Mononuclear cell (primary cell): Measurements from ENCODE around the gene PSG1. TPM values are rescaled to one million over a fixed set of nuclear protein-coding genes. Genes with fewer than 3 reads are reported as not detected.
"Not testable (repeated sequence)": the region's sequence is repeated elsewhere in the genome, so short reads cannot be mapped to it uniquely, and the experiment has no call there.

Source experiments
- H3K27me3 ChIP-seq: 2 replicates; pipeline ENCODE4 v1.6.0; 2011; ENCODE audit warnings: low read length, control low read depth; ENCODE audit not compliant: insufficient read depth
- H3K4me1 ChIP-seq: 2 replicates; pipeline ENCODE4 v1.5.1; 2011; ENCODE audit warnings: mild to moderate bottlenecking, low read length, control low read depth; ENCODE audit not compliant: insufficient read depth
- H3K4me3 ChIP-seq: 2 replicates; pipeline ENCODE4 v1.5.1; 2011; ENCODE audit warnings: mild to moderate bottlenecking, low read length, moderate library complexity
- H3K9me3 ChIP-seq: 2 replicates; pipeline ENCODE4 v1.5.1; 2011; ENCODE audit warnings: low read depth, mild to moderate bottlenecking, control low read depth, low read length
- total RNA-seq: library from RNA; depleted of rRNA; stranded (reverse); fragments of >200 nt; gene quantifications from one replicate; pipeline ENCODE4 v1.2.3, GENCODE V29; 2012

Gene PSG1
- not detected for total RNA-seq

DNA sequence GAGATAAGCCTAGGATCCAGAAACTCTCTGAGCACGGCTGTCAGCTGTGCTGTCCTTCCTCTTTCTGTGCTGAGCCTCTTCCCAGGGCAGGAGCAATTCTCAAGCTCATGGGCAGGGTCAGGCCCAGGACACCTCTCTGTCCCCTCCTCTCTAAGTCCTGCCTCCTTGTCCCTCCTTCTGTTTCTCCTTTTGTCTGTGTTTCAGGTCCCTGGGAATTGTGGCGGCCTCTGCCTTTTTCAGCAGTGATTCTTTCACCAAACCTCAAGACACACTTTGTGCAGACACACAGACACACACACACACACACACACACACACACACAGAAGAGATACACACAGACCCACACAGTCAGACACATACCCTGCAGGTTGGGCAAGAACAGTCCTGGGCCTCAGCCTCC lies at the start of gene PSG1:
Gene PSG1 (minus strand): TSS at position 101 of the 400 bp plus-strand sequence. CDS start 132 bp downstream, outside the sequence.
- Histone ChIP-seq H3K27me3 (no peaks in the 10 kb centered on the region), H3K4me1 (no peaks in the 10 kb centered on the region), H3K9me3 (no peaks in the 10 kb centered on the region), H3K4me3 (no peak within 1 kb of the TSS)

- Histone ChIP-seq H3K27me3 (no peaks in the 10 kb centered on the region), H3K4me1 (no peaks in the 10 kb centered on the region), H3K9me3 (no peaks in the 10 kb centered on the region), H3K4me3 (no peak overlapping the region)
These were observed 49.4 kb upstream of the PSG1 start for GRCh38 chr19:42928896-42929295.

- H3K9me3 ChIP-seq, result no peaks in the 10 kb centered on the region
- no peak overlapping the region for H3K4me3 ChIP-seq
- no peaks in the 10 kb centered on the region for H3K27me3 ChIP-seq
- no peaks in the 10 kb centered on the region for H3K4me1 ChIP-seq
These were observed 47.3 kb upstream of the PSG1 start for GRCh38 chr19:42926781-42927180.

- H3K4me3 ChIP-seq, H3K27me3 ChIP-seq, H3K4me1 ChIP-seq, H3K9me3 ChIP-seq: not testable (repeated sequence)
These were observed 43.6 kb upstream of the PSG1 start for GRCh38 chr19:42923106-42923505.

DNA sequence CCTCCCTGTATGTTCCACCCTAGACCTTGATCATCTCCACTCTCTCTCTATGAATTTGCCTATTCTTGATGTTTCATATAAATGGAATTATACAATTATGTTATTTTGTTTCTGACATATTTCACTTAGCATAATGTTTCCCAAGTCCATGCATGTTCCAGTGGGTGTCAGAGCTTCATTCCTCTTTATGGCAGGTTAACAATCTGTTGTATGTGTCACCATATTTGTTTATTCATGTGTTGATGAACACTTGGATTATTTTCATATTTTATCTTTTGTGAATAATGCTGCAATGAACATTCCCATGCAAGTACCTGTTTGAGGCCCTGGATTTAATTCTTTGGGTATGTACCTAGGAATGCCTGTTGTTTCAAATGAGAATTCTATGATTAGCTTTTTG lies 41.5 kb upstream of the PSG1 start:
- H3K9me3 ChIP-seq, H3K4me3 ChIP-seq, H3K4me1 ChIP-seq, H3K27me3 ChIP-seq: not testable (repeated sequence)

- Histone ChIP-seq H3K4me1 (no peaks in the 10 kb centered on the region), H3K4me3 (no peak overlapping the region), H3K9me3 (no peaks in the 10 kb centered on the region), H3K27me3 (no peaks in the 10 kb centered on the region)
These were observed 40.2 kb upstream of the PSG1 start for GRCh38 chr19:42919757-42920079.

DNA sequence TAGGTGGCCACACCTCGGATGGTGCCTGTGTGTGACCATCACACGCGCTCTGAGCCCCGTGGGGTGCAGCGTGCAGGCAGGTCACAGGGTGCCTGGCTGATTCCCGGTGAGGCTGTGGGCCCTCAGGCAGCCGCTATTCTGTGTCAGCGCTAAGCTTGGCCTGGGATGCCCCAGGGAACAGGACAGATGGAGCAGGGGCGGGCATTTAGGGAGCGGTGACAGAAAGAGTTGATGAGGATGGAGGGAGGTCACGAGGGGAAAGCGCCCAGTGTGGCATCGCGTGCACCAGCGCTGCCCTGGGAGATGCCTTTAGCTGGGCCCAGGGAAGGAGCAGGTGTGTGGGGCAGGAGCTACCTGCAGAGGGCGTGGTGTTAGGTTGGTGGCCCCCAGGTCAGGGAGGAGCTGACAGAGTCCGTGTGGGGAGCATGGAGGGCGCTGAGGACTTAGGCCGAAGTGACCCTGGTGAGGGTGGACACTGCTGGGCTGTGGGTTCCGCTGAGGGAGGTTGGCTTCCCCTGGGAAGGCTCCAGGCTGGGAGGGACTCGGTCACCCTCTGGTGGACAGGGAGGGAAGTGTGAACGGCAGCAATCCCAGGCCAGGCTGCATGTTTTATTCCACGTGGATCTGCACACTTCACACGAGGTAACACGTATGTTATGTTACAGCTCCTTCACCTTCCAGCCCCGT lies 39.7 kb upstream of the PSG1 start:
- H3K4me3 ChIP-seq, H3K4me1 ChIP-seq, H3K9me3 ChIP-seq, H3K27me3 ChIP-seq: not testable (repeated sequence)

DNA sequence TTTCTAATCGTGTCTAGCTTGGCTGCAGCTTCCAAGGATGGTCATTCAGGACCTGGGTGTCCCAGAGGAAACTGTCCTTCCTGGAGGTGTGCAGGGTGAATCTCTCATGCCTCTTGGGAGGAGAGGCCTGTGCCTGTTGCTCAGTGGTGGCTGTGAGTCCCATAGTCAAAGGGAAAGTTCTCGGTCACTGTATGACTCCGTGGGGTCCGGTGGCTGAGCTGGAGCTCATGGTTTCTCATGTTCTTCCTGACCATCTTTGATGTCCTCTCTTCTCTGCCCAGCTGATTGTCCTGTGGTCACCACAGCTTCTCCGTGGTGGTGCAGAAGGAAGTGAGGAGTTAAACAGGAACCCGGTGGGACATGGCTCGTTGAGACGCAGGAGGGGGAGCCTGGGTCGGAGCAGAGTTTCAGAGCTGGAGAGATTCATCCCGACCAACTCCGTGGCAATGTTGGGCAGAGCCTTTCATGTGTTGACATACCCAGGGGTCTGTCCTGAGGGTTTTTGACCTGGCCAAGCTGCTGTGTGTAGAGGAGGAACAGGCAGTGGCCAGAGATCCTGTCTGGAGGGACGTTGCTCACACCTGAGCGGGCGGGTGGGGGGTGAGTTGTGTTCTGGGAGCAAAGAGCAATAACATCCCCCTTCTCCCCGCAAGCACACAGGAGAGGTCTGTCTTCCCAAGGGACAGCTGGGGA lies 39.0 kb upstream of the PSG1 start:
- H3K4me1 ChIP-seq, H3K4me3 ChIP-seq, H3K9me3 ChIP-seq, H3K27me3 ChIP-seq: not testable (repeated sequence)

DNA sequence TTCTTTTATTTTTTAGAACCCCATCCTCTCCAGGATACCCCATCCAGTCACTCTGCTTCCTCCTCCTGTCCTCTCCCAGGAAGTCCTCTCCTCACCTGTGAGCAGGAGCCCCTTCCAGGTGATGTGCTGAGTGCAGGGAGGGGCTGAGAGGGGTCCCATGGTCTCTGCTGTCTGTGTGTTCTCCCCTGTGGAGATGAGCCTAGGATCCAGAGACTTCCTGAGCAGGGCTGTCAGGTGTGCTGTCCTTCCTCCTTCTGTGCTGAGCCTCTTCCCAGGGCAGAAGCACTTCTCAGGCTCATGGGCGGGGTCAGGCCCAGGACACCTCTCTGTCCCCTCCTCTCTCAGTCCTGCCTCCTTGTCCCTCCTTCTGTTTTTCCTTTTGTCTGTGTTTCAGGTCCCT lies 38.1 kb upstream of the PSG1 start, which contains the start of gene PSG6:
Gene PSG6 (minus strand): TSS at position 261 of the 400 bp plus-strand sequence. CDS start 102 bp downstream, at position 159.
- H3K4me3 ChIP-seq, H3K4me1 ChIP-seq, H3K27me3 ChIP-seq, H3K9me3 ChIP-seq: not testable (repeated sequence)

DNA sequence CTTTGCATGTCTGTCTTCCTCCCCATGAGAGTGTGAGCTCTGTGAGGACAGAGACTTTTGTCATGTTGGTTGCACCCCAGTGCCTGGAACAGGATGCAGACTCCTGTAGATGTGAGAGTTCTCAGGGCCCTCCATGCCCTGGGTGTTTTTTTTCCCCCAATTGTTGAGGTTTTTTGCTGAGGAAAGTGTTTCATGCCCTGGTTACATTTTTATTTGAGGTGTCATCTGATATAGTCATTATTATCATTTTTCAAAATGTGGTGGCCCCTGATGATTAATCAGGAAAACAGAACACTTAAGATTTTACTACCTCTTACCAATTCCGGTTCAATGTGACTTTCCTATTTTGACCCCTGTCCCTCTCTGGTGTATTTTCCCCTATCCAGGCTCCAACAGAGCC lies 37.4 kb upstream of the PSG1 start:
- not testable (repeated sequence) for H3K27me3 ChIP-seq, H3K4me3 ChIP-seq, H3K9me3 ChIP-seq, H3K4me1 ChIP-seq

GRCh38 chr19:42913516-42913915 lies 34.0 kb upstream of the PSG1 start:
- not testable (repeated sequence) for H3K27me3 ChIP-seq, H3K9me3 ChIP-seq, H3K4me3 ChIP-seq, H3K4me1 ChIP-seq

DNA sequence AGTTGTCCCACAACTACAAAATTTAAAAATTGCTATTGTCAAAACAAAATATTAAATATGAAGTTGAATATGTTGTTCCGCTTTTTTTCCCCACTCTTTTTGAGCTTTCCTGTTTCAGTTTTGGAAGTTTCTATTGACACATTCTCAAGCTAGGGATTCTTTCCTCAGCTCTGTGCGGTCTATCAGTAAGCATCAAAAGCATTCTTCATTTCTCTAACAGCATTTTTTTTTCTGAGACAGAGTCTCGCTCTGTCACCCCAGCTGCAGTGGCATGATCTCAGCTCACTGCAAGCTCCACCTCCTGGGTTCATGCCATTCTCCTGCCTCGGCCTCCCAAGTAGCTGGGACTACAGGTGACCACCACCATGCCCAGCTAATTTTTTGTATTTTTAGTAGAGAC lies 33.4 kb upstream of the PSG1 start:
- not testable (repeated sequence) for H3K4me3 ChIP-seq, H3K27me3 ChIP-seq, H3K9me3 ChIP-seq, H3K4me1 ChIP-seq

GRCh38 chr19:42911731-42912130 lies 32.2 kb upstream of the PSG1 start:
- not testable (repeated sequence) for H3K27me3 ChIP-seq, H3K4me1 ChIP-seq, H3K9me3 ChIP-seq, H3K4me3 ChIP-seq

- not testable (repeated sequence) for H3K9me3 ChIP-seq, H3K27me3 ChIP-seq, H3K4me1 ChIP-seq, H3K4me3 ChIP-seq
These were observed 26.6 kb upstream of the PSG1 start for GRCh38 chr19:42906162-42906561.

- not testable (repeated sequence) for H3K9me3 ChIP-seq, H3K4me1 ChIP-seq, H3K27me3 ChIP-seq, H3K4me3 ChIP-seq
These were observed 21.0 kb upstream of the PSG1 start for GRCh38 chr19:42900561-42900960.

DNA sequence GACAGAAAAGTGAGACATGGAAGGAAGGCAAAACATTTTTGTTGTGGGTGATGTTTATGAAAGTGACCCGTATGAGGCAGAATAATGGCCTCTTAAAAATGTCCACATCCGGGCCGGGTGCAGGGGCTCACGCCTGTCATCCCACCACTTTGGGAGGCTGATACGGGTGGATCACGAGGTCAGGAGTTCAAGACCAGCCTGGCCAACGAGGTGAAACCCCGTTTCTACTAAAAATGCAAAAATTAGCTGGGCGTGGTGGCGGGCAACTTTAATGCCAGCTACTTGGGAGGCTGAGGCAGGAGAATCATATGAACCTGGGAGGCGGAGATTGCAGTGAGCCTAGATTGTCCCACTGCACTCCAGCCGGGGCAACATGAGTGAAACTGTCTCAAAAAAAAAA lies 20.2 kb upstream of the PSG1 start:
- H3K4me1 ChIP-seq, H3K27me3 ChIP-seq, H3K9me3 ChIP-seq, H3K4me3 ChIP-seq: not testable (repeated sequence)
